ENCODE measurements around the gene FLT3.

FLT3 gene

DNA sequence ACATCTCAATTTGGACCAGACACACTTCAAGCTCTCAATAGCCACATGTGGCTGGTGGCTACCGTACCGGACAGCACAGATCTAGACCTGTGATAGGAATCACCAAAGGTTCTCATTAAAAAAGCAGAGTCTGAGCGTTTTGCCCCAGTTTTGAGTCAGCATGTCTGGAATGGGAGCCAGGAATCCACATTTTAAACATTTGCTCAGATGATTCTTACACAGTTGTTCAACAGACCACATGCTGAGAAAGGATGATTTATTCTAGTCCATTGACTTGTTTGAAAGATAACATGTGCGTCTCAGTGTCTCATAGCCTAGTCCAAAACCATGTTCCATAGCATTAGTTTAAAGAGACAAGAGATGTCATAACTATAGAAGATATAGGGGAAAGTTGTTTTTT, 53.4 kb downstream of the FLT3 start:
- H3K14ac ChIP-seq (ENCODE audit: low read length) = no peak overlapping the region
- no peak overlapping the region for H2BK120ac ChIP-seq (ENCODE audit: low read depth, low read length)
- H2AK5ac ChIP-seq (ENCODE audit: low read depth, low read length) = no peak overlapping the region
- H4K91ac ChIP-seq (ENCODE audit: low read depth, low read length, poor library complexity) = no peak overlapping the region
- H2AFZ ChIP-seq (ENCODE audit: low read length) = no peak overlapping the region
- H3K4me3 ChIP-seq (ENCODE audit: low read length in 2 of 2) = no peak overlapping the region
- no peaks in the 10 kb centered on the region for H3K36me3 ChIP-seq (replicated peaks in 1 of 2; ENCODE audit: control insufficient read depth in 2 of 2, insufficient read depth in 2 of 2, low read length in 2 of 2)
- H3K4me1 ChIP-seq (ENCODE audit: control insufficient read depth in 2 of 2, insufficient read depth in 1 of 2, low read depth in 1 of 2, low read length in 2 of 2) = peaks cover 0 to 3% of the 10 kb centered on the region in 2 donors
- H3K79me1 ChIP-seq (ENCODE audit: low read depth, low read length) = no peaks in the 10 kb centered on the region
- no peak overlapping the region for H3K27ac ChIP-seq (replicated peaks; ENCODE audit: low read length)
- H3K27me3 ChIP-seq (ENCODE audit: control insufficient read depth in 3 of 3, insufficient read depth in 3 of 3, low read depth in 1 of 3, low read length in 3 of 3) = peaks cover 0 to 10% (median 0%) of the 10 kb centered on the region in 3 experiments
- no peak overlapping the region for H3K23ac ChIP-seq (ENCODE audit: low read depth, low read length, poor library complexity)
- H3K9ac ChIP-seq (ENCODE audit: low read depth, low read length, poor library complexity) = no peak overlapping the region
- no peak overlapping the region for H3K18ac ChIP-seq (ENCODE audit: low read length)
- H4K8ac ChIP-seq (ENCODE audit: low read depth, low read length) = no peak overlapping the region
- H2BK15ac ChIP-seq (ENCODE audit: low read length) = no peak overlapping the region
- WGBS, 2 donors (ENCODE audit: extremely low coverage in 2 of 2, insufficient read length in 2 of 2, insufficient replicate concordance in 1 of 2) = no CpG with 5 or more reads among the region's 4 CpGs
- no peak overlapping the region for H2BK5ac ChIP-seq (ENCODE audit: low read length)
- no peaks in the 10 kb centered on the region for H3K9me3 ChIP-seq (replicated peaks in 1 of 2; ENCODE audit: control insufficient read depth in 2 of 2, insufficient read depth in 1 of 2, low read depth in 1 of 2, low read length in 2 of 2)
- H2BK12ac ChIP-seq (ENCODE audit: low read length) = no peak overlapping the region
- H3K4me2 ChIP-seq (ENCODE audit: insufficient read depth, low read length, poor library complexity, severe bottlenecking) = no peak overlapping the region
- no peak for DNase-seq (ENCODE audit: low spot score)
- H3K4ac ChIP-seq (ENCODE audit: low read length) = no peak overlapping the region

DNA sequence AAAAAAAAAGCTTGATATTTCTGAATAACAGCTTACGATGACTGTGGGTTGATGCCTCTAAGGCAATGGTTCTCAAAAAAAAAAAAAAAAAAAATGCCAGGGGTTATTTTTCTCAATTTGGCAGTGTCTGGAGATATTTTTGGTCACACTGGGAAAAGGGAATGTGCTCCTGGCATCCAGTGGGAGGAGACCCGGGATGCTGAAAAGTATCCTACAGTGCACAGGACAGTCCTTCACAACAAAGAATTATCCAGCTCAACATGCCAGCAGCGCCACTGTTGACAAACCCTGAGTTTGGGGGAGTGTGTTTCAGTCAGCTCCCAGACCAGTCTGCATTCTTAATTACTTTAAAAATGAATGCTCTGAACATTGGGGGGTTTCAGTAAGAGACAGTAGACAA, 54.5 kb downstream of the FLT3 start:
- DNase-seq (ENCODE audit: low spot score) = no peak
- Histone ChIP-seq H3K36me3 (replicated peaks in 1 of 2; ENCODE audit: control insufficient read depth in 2 of 2, insufficient read depth in 2 of 2, low read length in 2 of 2) (no peaks in the 10 kb centered on the region), H2BK120ac (ENCODE audit: low read depth, low read length) (no peak overlapping the region), H2AFZ (ENCODE audit: low read length) (no peak overlapping the region), H3K18ac (ENCODE audit: low read length) (no peak overlapping the region), H3K4ac (ENCODE audit: low read length) (no peak overlapping the region), H3K9ac (ENCODE audit: low read depth, low read length, poor library complexity) (no peak overlapping the region), H3K9me3 (replicated peaks in 1 of 2; ENCODE audit: control insufficient read depth in 2 of 2, insufficient read depth in 1 of 2, low read depth in 1 of 2, low read length in 2 of 2) (no peaks in the 10 kb centered on the region), H3K23ac (ENCODE audit: low read depth, low read length, poor library complexity) (no peak overlapping the region), H2AK5ac (ENCODE audit: low read depth, low read length) (no peak overlapping the region), H2BK5ac (ENCODE audit: low read length) (no peak overlapping the region), H3K4me1 (ENCODE audit: control insufficient read depth in 2 of 2, insufficient read depth in 1 of 2, low read depth in 1 of 2, low read length in 2 of 2) (peaks cover 0 to 5% of the 10 kb centered on the region in 2 donors), H4K91ac (ENCODE audit: low read depth, low read length, poor library complexity) (no peak overlapping the region), H2BK15ac (ENCODE audit: low read length) (no peak overlapping the region), H3K4me3 (ENCODE audit: low read length in 2 of 2) (no peak overlapping the region), H3K79me1 (ENCODE audit: low read depth, low read length) (no peaks in the 10 kb centered on the region), H3K27ac (replicated peaks; ENCODE audit: low read length) (no peak overlapping the region), H3K4me2 (ENCODE audit: insufficient read depth, low read length, poor library complexity, severe bottlenecking) (no peak overlapping the region), H3K27me3 (ENCODE audit: control insufficient read depth in 3 of 3, insufficient read depth in 3 of 3, low read depth in 1 of 3, low read length in 3 of 3) (peaks cover 0 to 10% (median 0%) of the 10 kb centered on the region in 3 experiments), H4K8ac (ENCODE audit: low read depth, low read length) (no peak overlapping the region), H3K14ac (ENCODE audit: low read length) (no peak overlapping the region), H2BK12ac (ENCODE audit: low read length) (no peak overlapping the region)
- WGBS, 2 donors (ENCODE audit: extremely low coverage in 2 of 2, insufficient read length in 2 of 2, insufficient replicate concordance in 1 of 2) = no CpG with 5 or more reads among the region's 3 CpGs

DNA sequence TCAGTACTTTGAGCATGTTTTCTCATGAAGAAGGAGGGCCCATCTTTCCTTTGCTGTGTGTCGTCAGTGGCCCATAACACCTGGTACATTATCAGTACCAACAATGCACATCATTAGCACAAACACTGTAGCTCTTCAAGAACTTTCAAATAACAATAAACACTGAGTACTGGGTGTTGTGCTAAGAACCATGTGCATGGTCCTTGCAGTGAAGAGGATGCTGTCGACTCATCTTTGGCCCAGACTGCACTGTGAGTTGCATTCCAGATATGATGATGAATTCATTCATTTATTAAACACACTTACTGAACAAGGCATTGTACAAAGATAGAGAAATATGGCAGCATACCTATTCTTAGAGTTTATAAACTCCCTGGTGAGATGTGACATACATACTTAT, 55.8 kb downstream of the FLT3 start:
- Histone ChIP-seq H3K27ac (replicated peaks; ENCODE audit: low read length) (no peak overlapping the region), H3K4me2 (ENCODE audit: insufficient read depth, low read length, poor library complexity, severe bottlenecking) (no peak overlapping the region), H3K23ac (ENCODE audit: low read depth, low read length, poor library complexity) (no peak overlapping the region), H3K4ac (ENCODE audit: low read length) (no peak overlapping the region), H2AK5ac (ENCODE audit: low read depth, low read length) (no peak overlapping the region), H3K27me3 (ENCODE audit: control insufficient read depth in 3 of 3, insufficient read depth in 3 of 3, low read depth in 1 of 3, low read length in 3 of 3) (peaks cover 0 to 8% (median 0%) of the 10 kb centered on the region in 3 experiments), H3K79me1 (ENCODE audit: low read depth, low read length) (no peaks in the 10 kb centered on the region), H2BK120ac (ENCODE audit: low read depth, low read length) (no peak overlapping the region), H4K8ac (ENCODE audit: low read depth, low read length) (no peak overlapping the region), H3K4me1 (ENCODE audit: control insufficient read depth in 2 of 2, insufficient read depth in 1 of 2, low read depth in 1 of 2, low read length in 2 of 2) (peaks cover 0 to 5% of the 10 kb centered on the region in 2 donors), H2BK15ac (ENCODE audit: low read length) (no peak overlapping the region), H2BK5ac (ENCODE audit: low read length) (no peak overlapping the region), H4K91ac (ENCODE audit: low read depth, low read length, poor library complexity) (no peak overlapping the region), H3K9me3 (replicated peaks in 1 of 2; ENCODE audit: control insufficient read depth in 2 of 2, insufficient read depth in 1 of 2, low read depth in 1 of 2, low read length in 2 of 2) (no peaks in the 10 kb centered on the region), H3K4me3 (ENCODE audit: low read length in 2 of 2) (no peak overlapping the region), H2BK12ac (ENCODE audit: low read length) (no peak overlapping the region), H3K14ac (ENCODE audit: low read length) (no peak overlapping the region), H2AFZ (ENCODE audit: low read length) (no peak overlapping the region), H3K36me3 (replicated peaks in 1 of 2; ENCODE audit: control insufficient read depth in 2 of 2, insufficient read depth in 2 of 2, low read length in 2 of 2) (no peaks in the 10 kb centered on the region), H3K18ac (ENCODE audit: low read length) (no peak overlapping the region), H3K9ac (ENCODE audit: low read depth, low read length, poor library complexity) (no peak overlapping the region)
- DNase-seq (ENCODE audit: low spot score) = no peak
- WGBS, 2 donors (ENCODE audit: extremely low coverage in 2 of 2, insufficient read length in 2 of 2, insufficient replicate concordance in 1 of 2) = no CpG with 5 or more reads among the region's 2 CpGs

DNA sequence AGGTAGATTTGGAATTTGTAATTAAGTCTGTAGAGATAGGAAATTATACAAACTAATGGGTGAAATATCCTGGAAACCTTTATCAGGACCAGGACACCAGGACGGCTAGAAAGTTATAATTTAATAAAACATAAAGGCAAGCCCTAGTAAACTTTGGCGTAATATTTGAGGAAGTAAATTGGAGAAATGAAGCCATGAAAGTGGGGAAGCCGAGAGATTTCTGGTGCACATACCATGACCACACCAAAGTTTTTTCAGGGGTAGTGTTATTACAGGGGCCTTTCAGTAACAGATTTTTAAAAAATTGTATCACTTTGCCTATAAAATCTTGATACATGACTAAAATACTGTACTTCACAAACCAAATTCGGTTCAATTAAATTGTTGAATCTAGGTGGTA, 57.2 kb downstream of the FLT3 start:
- Histone ChIP-seq H3K4me2 (ENCODE audit: insufficient read depth, low read length, poor library complexity, severe bottlenecking) (no peak overlapping the region), H2BK5ac (ENCODE audit: low read length) (no peak overlapping the region), H3K4me1 (ENCODE audit: control insufficient read depth in 2 of 2, insufficient read depth in 1 of 2, low read depth in 1 of 2, low read length in 2 of 2) (peaks cover 0 to 5% of the 10 kb centered on the region in 2 donors), H3K4ac (ENCODE audit: low read length) (no peak overlapping the region), H3K27me3 (ENCODE audit: control insufficient read depth in 3 of 3, insufficient read depth in 3 of 3, low read depth in 1 of 3, low read length in 3 of 3) (no peaks in the 10 kb centered on the region), H3K4me3 (ENCODE audit: low read length in 2 of 2) (no peak overlapping the region), H3K23ac (ENCODE audit: low read depth, low read length, poor library complexity) (no peak overlapping the region), H3K36me3 (replicated peaks in 1 of 2; ENCODE audit: control insufficient read depth in 2 of 2, insufficient read depth in 2 of 2, low read length in 2 of 2) (no peaks in the 10 kb centered on the region), H2AK5ac (ENCODE audit: low read depth, low read length) (no peak overlapping the region), H2BK120ac (ENCODE audit: low read depth, low read length) (no peak overlapping the region), H2AFZ (ENCODE audit: low read length) (no peak overlapping the region), H3K27ac (replicated peaks; ENCODE audit: low read length) (no peak overlapping the region), H3K18ac (ENCODE audit: low read length) (no peak overlapping the region), H2BK15ac (ENCODE audit: low read length) (no peak overlapping the region), H3K9ac (ENCODE audit: low read depth, low read length, poor library complexity) (no peak overlapping the region), H2BK12ac (ENCODE audit: low read length) (no peak overlapping the region), H4K91ac (ENCODE audit: low read depth, low read length, poor library complexity) (no peak overlapping the region), H3K79me1 (ENCODE audit: low read depth, low read length) (no peaks in the 10 kb centered on the region), H4K8ac (ENCODE audit: low read depth, low read length) (no peak overlapping the region), H3K14ac (ENCODE audit: low read length) (no peak overlapping the region), H3K9me3 (replicated peaks in 1 of 2; ENCODE audit: control insufficient read depth in 2 of 2, insufficient read depth in 1 of 2, low read depth in 1 of 2, low read length in 2 of 2) (no peaks in the 10 kb centered on the region)
- no peak for DNase-seq (ENCODE audit: low spot score)
- no CpG with 5 or more reads among the region's 4 CpGs for WGBS, 2 donors (ENCODE audit: extremely low coverage in 2 of 2, insufficient read length in 2 of 2, insufficient replicate concordance in 1 of 2)
